Measurements from ENCODE around the gene CAPRIN1.

The CAPRIN1 gene

GRCh38 chr11:34146866-34147265 is 95.3 kb downstream of the CAPRIN1 start:
- FAIRE-seq: no peak

GRCh38 chr11:34147581-34147980 is 96.0 kb downstream of the CAPRIN1 start:
- no peak for FAIRE-seq

- FAIRE-seq: no peak
Observed at GRCh38 chr11:34148504-34149165, 97.1 kb downstream of the CAPRIN1 start.

GRCh38 chr11:34149274-34149673 is 97.7 kb downstream of the CAPRIN1 start:
- no peak for FAIRE-seq

GRCh38 chr11:34149786-34150185 is 98.3 kb downstream of the CAPRIN1 start:
- FAIRE-seq: no peak

- no peak for FAIRE-seq
Observed at GRCh38 chr11:34150494-34151151, 99.1 kb downstream of the CAPRIN1 start.
